ENCODE data around the gene WDR36. TPM values are rescaled to one million over a fixed set of nuclear protein-coding genes. Genes with fewer than 3 reads are reported as not detected.

WDR36 gene
- total and polyA plus RNA-seq, 2 of the 8 experiments (the other 6 are each of a cell fraction or from before 2014, with no cell fraction given), result 9.3 to 41.8 TPM

DNA sequence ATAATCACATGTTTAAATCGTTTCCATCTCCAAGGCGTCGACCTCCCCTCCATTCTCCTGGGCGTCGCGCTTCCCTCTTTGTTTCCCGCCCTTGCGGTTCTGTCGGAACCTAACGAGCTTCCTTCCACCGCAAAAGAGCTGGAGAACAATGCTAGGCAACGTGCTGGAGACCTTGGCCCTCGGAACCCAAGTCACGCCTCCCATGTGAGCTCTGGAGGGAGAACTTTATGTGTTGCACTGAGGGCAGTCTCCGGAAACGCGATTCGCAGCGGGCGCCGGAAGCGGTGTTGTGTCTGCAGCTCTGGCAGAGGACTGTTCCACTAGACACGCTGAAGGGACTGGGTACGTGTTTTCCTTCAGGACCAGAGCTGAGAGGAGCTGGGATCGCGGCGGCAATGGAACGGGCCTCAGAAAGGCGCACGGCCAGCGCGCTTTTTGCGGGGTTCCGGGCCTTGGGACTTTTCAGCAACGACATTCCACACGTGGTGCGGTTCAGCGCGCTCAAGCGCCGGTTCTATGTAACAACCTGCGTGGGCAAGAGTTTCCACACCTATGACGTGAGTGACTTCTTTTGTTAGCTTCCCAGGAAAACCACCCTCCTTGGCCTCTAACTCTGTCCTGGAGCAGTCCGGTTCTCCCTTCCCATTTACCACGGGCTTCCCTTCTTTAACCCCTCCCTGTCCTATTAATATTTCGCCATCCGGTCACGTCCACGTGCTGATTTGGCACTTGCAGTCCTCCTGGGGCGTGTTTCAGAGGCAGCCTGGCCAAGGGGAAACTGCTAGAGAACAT is at the start of gene WDR36 (continued):
- no peak for TF ChIP-seq EZH2 (IDR thresholded peaks at IDR 0.05; ENCODE audit: low read depth, low read length, severe bottlenecking)
- no peak for TF ChIP-seq NANOG (IDR thresholded peaks at IDR 0.05; ENCODE audit: insufficient read depth, low read depth, low read length, poor library complexity, severe bottlenecking)
- peak; percentile 46; the same call in 1 of the 2 replicates for TF ChIP-seq EGR1 (IDR thresholded peaks at IDR 0.05; ENCODE audit: borderline replicate concordance, low read depth, low read length)
- TF ChIP-seq SP1 (IDR thresholded peaks at IDR 0.05; ENCODE audit: low read depth, low read length), result peak; percentile 72
- TF ChIP-seq, protein P1, sequence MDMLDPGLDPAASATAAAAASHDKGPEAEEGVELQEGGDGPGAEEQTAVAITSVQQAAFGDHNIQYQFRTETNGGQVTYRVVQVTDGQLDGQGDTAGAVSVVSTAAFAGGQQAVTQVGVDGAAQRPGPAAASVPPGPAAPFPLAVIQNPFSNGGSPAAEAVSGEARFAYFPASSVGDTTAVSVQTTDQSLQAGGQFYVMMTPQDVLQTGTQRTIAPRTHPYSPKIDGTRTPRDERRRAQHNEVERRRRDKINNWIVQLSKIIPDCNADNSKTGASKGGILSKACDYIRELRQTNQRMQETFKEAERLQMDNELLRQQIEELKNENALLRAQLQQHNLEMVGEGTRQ (IDR thresholded peaks at IDR 0.05; ENCODE audit: low read length), result no peak
- TF ChIP-seq GABPA (IDR thresholded peaks at IDR 0.05; ENCODE audit: borderline replicate concordance, insufficient read depth, low read length), result peak; percentile 97
- peak; percentile 74 for TF ChIP-seq CHD2 (IDR thresholded peaks at IDR 0.05; ENCODE audit: low read length)
- peak; percentile 85 for TF ChIP-seq KDM1A (IDR thresholded peaks at IDR 0.05; ENCODE audit: borderline replicate concordance, low read length)
- TF ChIP-seq HDAC2 (IDR thresholded peaks at IDR 0.05; ENCODE audit: borderline replicate concordance in 1 of 2, low read depth in 2 of 2, low read length in 2 of 2), result peak; percentile 91 to 99; a peak in 3 of 4 replicates
- peak; percentile 57 for TF ChIP-seq KDM4A (IDR thresholded peaks at IDR 0.05; ENCODE audit: low read depth, low read length, severe bottlenecking)
- TF ChIP-seq JUN (IDR thresholded peaks at IDR 0.05; ENCODE audit: low read depth, low read length), result no peak
- no peak for TF ChIP-seq CBX8 (IDR thresholded peaks at IDR 0.05; ENCODE audit: borderline replicate concordance, low read depth, low read length)
- TF ChIP-seq CBX5 (IDR thresholded peaks at IDR 0.05; ENCODE audit: low read depth, low read length), result no peak
- TF ChIP-seq SIN3A (conservative IDR thresholded peaks at IDR 0.05 in 1 of 2, IDR thresholded peaks at IDR 0.05 in 1 of 2; ENCODE audit: low read depth in 1 of 2, low read length in 2 of 2), result peak in 1 of 2 experiments; percentile 94; a peak in 2 of 4 replicates
- peak; percentile 83 for TF ChIP-seq SAP30 (IDR thresholded peaks at IDR 0.05; ENCODE audit: insufficient read depth, insufficient replicate concordance, low read length)
- no peak for TF ChIP-seq CHD1 (IDR thresholded peaks at IDR 0.05; ENCODE audit: low read depth, low read length)
- TF ChIP-seq CEBPB (IDR thresholded peaks at IDR 0.05; ENCODE audit: low read depth, low read length), result no peak
- TF ChIP-seq RNF2 (IDR thresholded peaks at IDR 0.05; ENCODE audit: borderline replicate concordance, low read depth, low read length, missing control alignments, poor library complexity, severe bottlenecking), result no peak
- peak; percentile 68 for TF ChIP-seq KDM5A (IDR thresholded peaks at IDR 0.05; ENCODE audit: low read length)
